RWPE1 (cell line): ENCODE results near the gene PLXDC2.

Experiments
- CTCF ChIA-PET: fragments of 350-600 bp; sonication (Branson Sonifier 250); formaldehyde crosslinking; extraction: SDS; loops from one replicate; lab custom pipeline; 2021; lab: Yijun Ruan, JAX
- POLR2A ChIA-PET: fragments of 400-600 bp; formaldehyde crosslinking; extraction: SDS; loops from one replicate; lab custom pipeline; 2020; ENCODE audit warnings: antibody characterized with exemption; ENCODE audit not compliant: low non-redundant PET; lab: Yijun Ruan, JAX
- DNase-seq: peaks from one replicate; pipeline ENCODE4 v3.0.0; 2012; ENCODE audit warnings: low spot score
- H3K27ac ChIP-seq: fragments of 450-650 bp; 2 replicates; pipeline ENCODE4 v1.5.1; 2017
- CTCF ChIP-seq: fragments of 450-650 bp; conservative IDR thresholded peaks from 2 replicates; pipeline ENCODE4 v1.5.1; 2017; ENCODE audit warnings: low read depth, mild to moderate bottlenecking

The PLXDC2 gene

GRCh38 chr10:19819419-19820033, 3.3 kb downstream of the PLXDC2 start:
- ChIA-PET CTCF (interaction anchor here (0.6 to 0.7 kb wide), 10 partner anchors 9 to 1479 kb away, joined by 3 to 8 read pairs (median 4); no protein-coding TSS in a partner anchor), POLR2A (no interaction called here)
- peak; percentile 87 for TF ChIP-seq CTCF
- H3K27ac ChIP-seq = no peak overlapping the region
- peak; percentile 64 for DNase-seq

GRCh38 chr10:19824381-19825342, 8.4 kb downstream of the PLXDC2 start:
- no peak for DNase-seq
- ChIA-PET CTCF (interaction anchor here (0.6 kb wide), 1 partner anchor 89 kb away, joined by 4 read pairs; no protein-coding TSS in a partner anchor), POLR2A (no interaction called here)
- H3K27ac ChIP-seq = no peak overlapping the region
- TF ChIP-seq CTCF = no peak

GRCh38 chr10:19825700-19826099, 9.5 kb downstream of the PLXDC2 start:
- DNase-seq = no peak
- no peak overlapping the region for H3K27ac ChIP-seq
- ChIA-PET CTCF (no interaction called here), POLR2A (no interaction called here)
- TF ChIP-seq CTCF = no peak

- ChIA-PET CTCF (interaction anchor here (0.6 kb wide), 2 partner anchors 770 to 1110 kb away, joined by 3 read pairs; no protein-coding TSS in a partner anchor), POLR2A (no interaction called here)
- TF ChIP-seq CTCF = no peak
- no peak overlapping the region for H3K27ac ChIP-seq
- no peak for DNase-seq
These were observed 10.5 kb downstream of the PLXDC2 start for GRCh38 chr10:19826712-19827111.

GRCh38 chr10:19828278-19829049, 12.2 kb downstream of the PLXDC2 start:
- DNase-seq = no peak
- ChIA-PET POLR2A (no interaction called here), CTCF (interaction anchor here (1.1 kb wide), 1 partner anchor 9 kb away, joined by 4 read pairs; no protein-coding TSS in a partner anchor)
- no peak overlapping the region for H3K27ac ChIP-seq
- TF ChIP-seq CTCF = no peak

GRCh38 chr10:19832699-19833098, 16.5 kb downstream of the PLXDC2 start:
- ChIA-PET CTCF (no interaction called here), POLR2A (no interaction called here)
- DNase-seq = no peak
- peak overlapping the region; percentile 76 for H3K27ac ChIP-seq
- TF ChIP-seq CTCF = no peak
